ENCODE measurements around the gene REV3L.
"Not testable (repeated sequence)": the region's sequence is repeated elsewhere in the genome, so short reads cannot be mapped to it uniquely, and the experiment has no call there.

Gene REV3L

DNA sequence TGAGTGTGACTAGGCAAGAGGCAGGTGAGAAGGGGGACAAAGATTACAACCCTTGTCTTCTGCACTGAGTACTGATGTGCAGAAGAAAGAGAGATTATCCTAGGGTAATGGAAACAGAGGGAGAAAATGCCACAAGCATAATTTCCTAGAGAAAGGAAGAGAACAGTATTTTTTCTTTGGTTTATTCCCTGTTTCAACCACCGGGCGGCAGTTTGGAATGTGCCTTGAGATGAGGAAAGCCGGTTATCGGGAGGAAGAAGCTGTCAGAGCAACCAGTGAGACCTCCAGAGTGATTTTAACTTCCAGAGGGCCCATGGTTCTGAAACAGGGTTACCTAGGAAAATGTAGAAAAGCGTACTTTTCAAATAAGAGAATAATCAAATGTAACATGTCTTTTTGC lies 121.4 kb downstream of the REV3L start:
- DNase-seq (ENCODE audit: low read depth) = no peak

DNA sequence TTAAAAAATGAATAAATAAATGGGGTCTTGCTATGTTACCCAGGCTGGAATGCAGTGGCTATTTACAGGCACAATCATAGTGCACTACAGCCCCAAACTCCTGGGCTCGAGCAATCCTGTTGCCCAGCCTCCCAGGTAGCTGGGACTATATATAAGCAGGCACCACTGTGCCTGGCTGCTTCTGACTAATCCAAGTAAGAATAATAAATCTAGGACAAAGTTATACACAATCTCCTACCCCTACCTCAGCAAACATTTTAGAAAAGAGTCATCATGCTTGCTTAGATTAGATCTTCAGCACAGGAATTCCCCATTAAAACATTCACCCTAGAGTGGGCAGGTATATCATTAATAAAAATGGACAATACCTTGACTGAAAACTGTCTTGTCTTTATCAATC lies 124.6 kb downstream of the REV3L start:
- no peak for DNase-seq (ENCODE audit: low read depth)

DNA sequence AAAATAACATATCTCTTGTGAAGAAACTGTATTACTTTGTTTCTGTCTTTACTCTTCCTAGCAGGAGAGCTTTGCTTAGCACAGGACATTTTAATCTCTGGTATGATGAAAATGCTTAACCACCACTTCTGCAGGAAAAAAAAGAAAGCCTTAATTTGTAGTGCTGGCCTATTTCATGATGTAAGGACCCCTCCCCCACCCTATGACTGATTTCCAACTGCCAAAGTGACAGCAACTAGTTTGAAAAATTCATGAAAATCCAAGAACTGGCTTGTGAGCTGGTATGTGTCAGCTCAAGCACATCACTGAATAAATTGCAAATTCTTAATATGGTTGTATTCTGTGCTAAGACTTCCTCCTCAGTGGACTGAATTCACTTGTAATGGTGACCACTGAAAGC lies 125.3 kb downstream of the REV3L start:
- DNase-seq (ENCODE audit: low read depth) = no peak

DNA sequence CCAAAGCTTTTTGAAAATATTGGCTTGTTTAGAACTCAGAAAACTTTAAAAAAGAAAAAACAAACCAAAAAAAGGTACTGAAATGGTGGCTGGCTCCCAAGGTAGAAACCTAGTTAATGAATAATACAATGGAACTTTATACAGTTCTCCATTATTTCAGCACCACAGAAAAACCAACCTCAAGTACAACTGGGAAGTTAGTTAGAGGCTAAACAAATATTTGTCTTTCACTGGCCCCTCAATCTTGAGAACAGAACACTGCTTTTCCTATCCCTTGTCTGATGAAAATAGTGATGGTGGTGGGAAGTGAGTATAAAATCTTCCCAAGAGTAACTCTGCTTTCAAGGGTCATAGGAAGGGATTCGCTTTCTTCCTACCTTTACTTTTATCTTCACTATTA lies 126.5 kb downstream of the REV3L start:
- no peak for DNase-seq (ENCODE audit: low read depth)

DNA sequence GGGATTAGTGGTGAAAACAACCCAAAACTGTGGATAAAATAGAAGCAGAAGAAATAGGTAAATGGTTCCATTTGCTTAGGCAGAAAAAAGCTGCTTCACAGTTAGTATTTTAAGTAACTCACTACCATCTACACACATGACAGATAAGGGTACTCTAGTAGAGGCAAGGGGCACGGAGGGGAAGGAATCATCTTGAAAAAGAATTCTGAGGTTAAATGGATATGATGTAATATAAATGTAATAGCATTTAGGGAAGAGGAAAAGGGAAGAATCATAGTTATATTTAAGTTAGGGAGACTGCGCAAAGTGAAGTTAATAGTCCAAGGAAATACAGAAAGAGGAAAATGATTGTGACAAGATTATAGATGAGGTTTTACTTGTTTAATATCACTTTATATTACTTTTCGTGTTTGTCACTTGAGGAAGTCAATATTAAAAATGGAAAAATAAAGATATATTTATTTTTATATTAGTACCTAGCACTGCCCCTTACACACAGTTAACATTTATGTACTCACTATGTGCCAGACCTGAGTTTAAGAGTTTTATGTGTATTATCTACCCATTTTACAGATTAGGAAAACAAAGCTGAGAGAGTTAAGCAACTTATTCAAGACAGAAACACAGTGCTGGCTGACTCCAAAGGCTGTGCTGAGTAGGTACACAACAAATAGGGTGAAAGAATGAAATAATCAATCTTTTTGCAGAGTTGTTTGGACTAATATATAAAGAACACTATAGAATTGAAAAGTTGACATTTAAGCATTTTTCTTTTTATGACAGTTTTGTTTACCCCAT lies 128.1 kb downstream of the REV3L start:
- DNase-seq (ENCODE audit: low read depth) = no peak

DNA sequence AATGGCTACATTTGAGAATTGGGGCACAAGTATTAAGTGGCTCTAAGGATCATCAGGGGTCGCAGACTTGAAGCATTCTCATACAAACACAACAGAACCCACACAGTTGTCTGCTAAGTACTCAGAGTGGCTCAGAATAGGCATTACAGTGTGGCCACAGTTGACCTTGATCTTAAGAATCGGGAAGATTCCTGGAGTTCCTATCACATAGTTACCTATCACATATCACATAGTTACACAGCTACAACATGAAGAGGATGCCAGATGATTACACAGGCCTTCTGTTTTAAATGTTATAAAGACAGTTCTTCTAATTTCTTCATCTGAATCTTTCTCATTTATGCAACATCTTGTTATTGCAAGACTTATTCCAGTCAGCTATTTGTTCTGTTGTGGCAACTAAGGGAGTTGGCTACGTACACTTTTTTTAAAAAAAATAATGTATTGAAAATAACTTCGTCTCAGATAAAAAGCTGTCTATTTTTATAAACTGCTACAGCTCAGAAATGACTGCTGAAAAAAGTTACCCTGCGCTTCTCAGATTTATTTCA lies 129.0 kb downstream of the REV3L start:
- no peak for DNase-seq (ENCODE audit: low read depth)

DNA sequence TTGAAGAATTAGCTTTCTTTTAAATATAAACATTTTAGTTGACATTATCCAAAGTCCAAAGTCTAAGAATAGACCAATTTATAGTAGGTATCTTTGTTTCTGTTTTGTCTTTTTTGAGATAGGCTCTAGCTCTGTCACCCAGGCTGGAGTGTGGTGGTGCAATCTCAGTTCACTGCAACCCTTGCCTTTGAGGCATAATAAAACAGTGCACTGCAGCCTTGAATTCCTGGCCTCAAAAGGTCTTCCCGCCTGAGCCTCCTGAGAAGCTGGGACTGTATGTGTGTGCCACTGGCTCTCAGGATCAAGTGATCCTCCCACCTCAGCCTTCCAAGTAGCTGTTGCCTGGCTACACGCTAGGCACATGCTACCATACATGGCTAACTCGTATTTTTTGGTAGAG lies 135.4 kb downstream of the REV3L start:
- no peak for DNase-seq (ENCODE audit: low read depth)

DNA sequence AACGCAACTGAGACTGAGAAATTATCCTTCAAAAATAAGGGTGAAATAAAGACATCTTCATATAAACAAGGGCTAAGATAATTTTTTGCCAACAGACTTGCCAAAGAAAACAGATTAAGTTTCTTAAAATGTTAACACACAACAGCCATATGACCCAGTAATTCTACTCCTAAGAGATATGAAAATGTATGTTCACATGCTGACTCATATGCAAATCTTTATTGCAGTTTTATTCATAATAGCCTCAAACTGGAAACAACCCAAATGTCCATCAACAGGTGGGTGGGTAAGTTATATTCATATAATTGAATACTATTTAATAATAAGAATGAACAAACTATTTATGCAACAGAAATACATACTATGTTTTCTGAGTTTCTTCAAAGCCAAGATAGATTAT lies 140.1 kb downstream of the REV3L start:
- DNase-seq (ENCODE audit: low read depth) = no peak

DNA sequence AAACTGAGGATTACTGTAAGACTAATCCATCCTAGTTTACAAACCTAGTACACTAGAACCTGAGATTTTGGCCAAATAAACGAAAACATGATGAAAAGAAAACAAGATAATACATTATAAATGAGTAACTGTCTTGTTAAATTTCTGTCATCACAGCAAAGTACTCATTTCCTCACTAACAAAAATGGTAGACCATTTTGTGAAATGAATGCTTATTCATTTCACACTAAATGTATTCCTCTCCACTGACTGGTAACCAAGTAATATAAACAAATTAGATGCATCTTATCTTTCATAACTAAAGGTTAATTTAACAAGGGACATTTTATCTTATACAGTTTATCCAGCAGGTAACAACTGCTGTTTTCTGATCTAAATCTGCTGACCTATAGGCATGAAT lies 143.7 kb downstream of the REV3L start:
- no peak for DNase-seq (ENCODE audit: low read depth)

DNA sequence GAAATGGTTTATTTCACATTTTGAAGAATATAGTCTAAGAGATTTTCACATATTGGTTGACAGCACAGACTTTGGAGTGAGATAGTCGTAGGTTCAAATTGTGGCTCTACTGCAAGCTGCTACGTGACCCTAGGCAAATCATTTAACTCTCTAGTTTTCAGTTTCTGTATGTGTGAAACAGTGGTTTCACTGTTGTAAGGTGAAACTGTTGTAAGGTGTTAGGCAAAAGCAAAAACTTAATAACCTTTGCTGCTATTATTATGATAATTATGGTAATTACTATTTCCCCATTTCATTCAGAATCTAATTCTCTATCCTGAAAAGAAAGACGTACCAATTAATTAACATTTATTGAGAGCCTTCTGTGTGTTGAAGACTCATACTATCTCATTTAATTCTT lies 144.2 kb downstream of the REV3L start:
- no peak for DNase-seq (ENCODE audit: low read depth)

DNA sequence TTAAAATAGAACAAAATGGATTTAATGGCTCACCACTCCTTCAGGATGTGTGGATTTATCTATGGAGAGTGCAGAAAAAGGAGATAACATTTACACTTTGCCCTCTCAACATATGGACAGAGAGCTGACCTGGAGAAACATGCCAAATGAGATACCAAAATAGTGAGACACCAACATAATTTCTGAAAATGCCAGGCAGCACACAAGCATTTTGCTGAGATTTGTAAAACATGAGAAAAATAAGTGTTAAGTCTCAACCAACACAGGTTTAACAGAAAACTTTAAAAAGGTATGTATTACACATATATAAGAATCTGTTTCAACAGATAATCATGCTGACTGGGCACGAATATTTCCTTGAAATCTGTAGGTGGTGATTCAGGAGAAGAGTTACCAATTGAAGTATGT lies 145.2 kb downstream of the REV3L start:
- no peak for DNase-seq (ENCODE audit: low read depth)

DNA sequence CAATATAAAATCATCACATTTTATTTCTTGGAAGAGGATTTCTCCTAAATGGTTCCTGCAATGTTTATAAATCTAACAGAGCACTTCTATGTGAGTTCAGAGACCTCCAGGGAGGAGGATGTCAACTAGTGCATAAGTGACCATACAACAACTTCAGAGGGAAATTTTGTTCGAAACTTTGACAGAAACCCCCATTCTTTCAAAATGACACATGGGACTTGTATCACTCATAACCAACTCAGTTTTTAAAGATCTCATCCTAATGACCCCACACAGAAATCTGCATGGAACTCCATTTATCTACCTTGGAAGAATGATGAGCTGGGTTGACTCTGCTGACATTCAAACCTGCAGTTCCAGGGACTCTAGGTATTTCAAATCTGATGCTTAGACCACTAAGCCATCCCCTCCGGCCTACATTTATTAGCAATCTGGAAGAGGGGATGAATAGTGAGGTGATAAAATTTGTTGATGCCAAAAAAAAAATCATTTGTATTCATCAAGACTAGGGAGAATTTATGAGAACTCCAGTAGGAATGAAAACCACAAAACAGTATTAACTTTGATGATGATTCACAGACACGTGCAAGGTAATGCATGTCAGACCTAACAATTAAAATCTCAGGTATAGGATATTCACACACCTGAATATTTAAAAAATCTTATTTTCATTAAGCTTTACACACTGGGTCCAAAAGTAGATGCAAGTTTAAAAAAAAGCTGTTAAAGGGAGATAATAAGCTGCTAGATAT lies 153.0 kb downstream of the REV3L start:
- no peak for DNase-seq (ENCODE audit: low read depth)

DNA sequence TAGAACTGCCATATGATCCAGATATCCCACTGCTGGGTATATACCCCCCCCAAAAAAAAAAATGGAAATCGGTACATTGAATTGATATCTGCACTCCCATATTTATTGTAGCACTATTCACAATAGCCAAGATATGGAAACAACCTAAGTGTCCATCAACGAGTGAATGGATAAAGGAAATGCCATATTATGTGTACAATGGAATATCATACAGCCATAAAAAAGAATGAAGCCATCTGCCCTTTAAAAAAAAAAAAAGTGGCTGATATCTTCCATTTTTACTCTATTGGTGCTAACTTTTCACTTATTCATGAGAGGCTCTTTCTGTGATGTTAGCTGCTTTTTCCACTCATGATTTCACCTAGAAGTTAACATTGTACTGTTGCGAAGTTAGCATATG lies 156.5 kb downstream of the REV3L start:
- no peak for DNase-seq (ENCODE audit: low read depth)

DNA sequence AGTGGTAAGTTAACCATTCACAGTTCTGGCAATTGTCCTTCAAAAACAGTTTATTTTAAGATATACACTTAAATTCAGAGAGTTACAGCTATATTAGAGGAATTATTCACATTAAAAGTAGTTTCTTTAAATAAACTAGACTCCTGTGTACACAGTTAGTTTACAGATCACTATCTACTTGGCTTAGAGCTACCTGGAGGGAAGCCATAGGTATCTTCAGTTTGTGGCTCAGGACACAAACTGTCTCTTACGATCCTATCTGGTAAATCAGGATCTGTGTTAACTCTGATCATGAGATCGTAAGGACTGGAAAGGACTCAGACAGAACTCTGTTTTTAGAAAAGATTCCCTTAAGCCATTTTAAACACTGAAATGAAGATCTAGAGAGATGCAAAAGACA lies 160.9 kb downstream of the REV3L start:
- no peak for DNase-seq (ENCODE audit: low read depth)

DNA sequence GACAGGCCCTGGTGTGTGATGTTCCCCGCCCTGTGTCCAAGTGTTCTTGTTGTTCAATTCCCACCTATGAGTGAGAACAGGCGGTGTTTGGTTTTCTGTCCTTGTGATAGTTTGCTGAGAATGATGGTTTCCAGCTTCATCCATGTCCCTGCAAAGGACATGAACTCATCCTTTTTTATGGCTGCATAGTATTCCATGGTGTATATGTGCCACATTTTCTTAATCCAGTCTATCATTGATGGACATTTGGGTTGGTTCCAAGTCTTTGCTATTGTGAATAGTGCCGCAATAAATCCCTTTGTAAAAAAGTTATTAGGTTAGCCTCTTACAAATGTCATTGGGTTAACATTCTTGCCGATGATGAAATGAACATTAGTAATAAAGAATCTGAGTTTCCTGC lies 175.1 kb downstream of the REV3L start:
- DNase-seq (ENCODE audit: low read depth) = not testable (repeated sequence)

DNA sequence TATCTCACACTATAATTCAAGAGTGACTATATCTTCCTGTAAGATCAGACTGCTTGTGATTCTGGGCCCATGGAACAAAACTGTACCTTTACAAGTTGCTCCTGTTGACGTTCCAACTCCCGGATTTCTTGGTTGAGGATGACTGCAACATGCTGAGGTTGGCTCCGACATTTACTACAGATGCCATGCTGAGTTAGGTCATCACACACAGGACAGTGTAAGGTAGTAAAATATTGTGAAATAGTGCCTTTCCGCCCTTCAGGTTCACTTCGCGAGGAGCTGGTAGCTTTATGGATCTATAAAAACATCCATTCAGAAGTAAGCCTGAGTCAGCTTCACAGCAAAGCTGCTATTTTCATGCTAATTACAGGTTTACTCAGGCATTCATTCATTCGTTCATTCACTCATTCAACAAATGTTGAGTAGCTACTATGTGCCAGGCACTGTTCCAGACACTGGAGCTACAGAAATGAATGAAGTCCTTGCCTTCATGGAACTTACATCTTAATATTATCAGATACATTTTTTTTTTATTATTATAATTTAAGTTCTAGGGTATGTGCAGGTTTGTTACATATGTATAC lies 175.7 kb downstream of the REV3L start:
- DNase-seq (ENCODE audit: low read depth) = no peak

DNA sequence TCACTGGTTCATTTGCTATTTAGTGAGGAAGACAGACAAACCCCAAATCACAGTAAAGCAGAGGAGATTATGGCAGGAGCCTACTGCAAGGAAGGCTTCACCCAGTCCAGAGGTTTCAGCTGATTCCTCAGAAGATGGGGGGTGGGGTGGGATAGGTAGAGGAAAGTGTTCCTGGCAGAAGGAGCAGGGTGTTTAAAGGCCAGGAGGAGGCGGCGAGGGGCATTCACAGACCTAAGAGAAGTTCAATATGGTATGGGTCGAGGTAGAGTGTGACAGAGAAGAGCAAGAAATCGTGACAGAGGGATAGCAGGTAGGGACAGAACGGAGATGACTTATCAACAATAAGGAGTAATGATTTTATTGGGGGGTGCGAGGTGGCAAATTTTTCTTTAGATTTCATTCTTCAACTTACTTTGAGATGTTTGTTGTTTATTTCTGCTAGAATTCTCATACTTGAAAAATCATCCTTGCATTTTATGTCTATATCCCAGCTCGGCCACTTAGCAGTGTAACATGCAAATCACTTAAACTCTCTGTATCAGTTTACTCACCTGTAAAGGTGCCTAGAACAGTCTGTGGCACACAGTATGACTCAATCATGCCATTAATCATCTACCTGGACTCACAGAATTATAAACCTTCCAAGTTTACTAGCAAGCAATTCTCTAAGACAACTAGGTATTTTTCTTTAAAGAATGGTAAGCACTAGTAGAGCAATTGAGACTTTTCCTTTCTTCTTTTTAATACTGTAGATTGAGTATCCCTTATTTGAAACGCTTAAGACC lies 176.7 kb downstream of the REV3L start:
- no peak for DNase-seq (ENCODE audit: low read depth)

DNA sequence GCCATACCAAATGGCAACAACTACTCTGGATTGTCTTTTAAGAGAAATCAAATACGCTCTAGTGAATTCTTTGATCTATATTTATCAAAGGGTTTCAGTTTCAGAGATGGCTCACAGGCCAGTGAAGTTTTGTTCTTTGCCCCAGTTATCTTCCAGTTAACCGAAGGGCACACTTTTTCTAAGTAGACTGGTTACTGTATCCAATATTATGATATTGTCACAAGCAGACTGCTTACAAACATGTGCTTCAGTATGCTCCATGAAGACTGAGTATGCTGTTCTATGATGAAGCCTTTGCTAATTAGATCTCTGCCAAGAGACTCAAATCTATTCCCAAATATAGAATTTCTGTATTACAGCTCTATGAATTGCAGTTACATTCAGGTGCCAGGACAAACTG lies 181.1 kb downstream of the REV3L start:
- DNase-seq (ENCODE audit: low read depth) = no peak

DNA sequence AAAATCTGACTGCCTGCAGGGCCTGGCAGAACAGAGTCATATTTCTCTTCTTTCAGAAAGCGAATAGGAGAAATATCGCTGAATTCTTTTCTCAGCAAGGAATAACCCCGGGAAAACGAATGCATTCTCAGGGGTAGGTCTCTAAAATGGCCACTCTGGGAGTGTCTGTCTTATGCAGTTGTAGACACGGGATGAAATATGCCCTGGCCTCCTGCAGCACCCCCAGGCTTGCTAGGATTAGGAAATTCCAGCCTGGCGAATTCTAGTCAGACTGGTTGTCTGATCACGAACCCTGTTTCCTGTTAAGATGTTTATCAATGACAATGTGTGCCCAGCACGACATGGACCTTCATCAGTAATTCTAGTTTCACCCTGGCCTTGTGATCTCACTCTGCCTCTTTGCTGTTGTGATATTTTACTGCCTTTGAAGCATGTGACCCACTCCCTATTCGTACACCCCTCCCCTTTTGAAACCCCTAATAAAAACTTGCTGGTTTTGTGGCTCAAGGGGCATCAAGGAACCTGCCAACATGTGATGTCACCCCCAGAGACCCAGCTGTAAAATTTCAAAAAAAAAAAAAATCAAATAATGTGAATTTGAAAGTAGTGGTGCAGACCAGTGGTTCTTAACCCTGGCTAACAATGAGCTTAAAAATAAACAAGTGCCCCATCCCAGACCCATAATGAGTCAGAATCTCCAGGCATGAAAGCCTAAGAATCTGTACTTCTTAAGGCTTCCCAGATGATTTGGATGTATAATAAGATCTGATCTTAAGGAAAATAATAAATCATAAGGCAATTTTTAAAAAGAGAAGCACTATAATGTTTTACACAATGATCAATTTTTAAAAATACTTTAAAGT lies 181.8 kb downstream of the REV3L start:
- not testable (repeated sequence) for DNase-seq (ENCODE audit: low read depth)

DNA sequence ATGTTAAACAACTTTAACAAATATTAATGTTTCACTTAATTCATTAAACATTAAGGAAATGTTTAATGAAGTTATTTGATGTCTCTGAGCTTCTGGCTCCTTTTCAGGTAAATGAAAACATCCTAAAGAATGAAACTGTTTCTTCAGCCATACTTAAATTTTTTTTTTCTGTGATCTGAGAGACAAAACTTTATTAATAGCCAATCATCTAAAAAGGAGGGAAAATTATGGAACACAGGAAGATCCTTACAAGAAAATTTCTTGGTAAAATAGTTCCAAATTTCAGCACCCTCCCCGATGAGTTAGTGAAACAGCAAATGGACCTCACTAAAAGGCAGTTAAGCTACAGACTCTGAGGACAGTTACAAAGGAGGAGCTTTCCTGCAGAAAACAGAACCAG lies 185.2 kb downstream of the REV3L start:
- DNase-seq (ENCODE audit: low read depth) = no peak

DNA sequence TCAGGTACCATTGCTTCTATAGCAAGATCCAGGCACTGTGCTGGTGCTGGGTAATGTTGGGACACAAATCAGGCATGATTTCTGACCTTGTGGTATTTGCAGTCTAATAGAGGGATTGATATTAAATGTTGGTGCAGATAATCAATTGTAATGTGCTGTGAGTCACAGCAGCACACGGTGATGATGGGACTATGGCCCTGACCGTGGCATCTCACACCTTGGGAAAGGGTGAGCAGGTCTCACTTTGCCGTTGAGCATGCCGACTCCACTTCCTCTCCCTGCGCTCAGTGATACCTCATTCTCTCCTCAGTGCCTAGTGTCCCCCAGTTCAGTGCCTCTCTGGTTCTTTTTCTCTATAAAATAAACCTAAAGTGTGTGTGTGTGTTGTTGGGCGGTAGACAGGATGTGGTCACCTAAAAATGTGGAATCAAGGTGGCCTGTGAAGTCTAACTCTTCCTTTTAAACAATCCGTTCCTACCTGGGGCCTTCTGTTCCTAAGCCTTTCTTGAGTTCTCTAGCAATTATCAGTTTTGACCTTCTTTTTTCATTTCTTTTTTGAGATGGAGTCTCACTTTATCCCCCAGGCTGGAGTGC lies 188.5 kb downstream of the REV3L start:
- DNase-seq (ENCODE audit: low read depth) = no peak
